ENCODE data around the gene MYO16. TPM values are rescaled to one million over a fixed set of nuclear protein-coding genes. Genes with fewer than 3 reads are reported as not detected.

MYO16 gene
- total RNA-seq, 1 experiment from 2014 or later: 0.49 TPM

DNA sequence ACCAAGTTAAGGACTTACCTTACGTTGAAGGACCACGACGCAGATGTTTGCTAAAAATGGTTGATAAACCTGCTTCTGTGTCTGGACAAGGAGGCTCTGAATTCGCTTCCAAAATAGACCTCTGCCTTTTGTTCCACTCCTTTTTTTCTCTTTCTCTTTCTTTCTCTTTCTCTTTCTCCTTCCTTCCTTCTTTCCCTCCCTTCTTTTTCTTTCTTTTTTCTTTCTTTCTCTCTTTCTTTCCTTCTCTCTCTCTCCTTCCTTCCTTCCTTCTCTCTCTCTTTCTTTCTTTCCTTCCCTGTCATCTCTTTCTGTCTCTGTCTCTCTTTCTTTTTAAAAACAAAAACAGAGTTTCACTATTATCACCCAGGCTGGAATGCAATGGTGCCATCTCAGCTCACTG lies 290.7 kb downstream of the MYO16 start:
- no peak overlapping the region for H3K4me3 ChIP-seq (ENCODE audit: low read depth, low read length, poor library complexity, severe bottlenecking)
- no peaks in the 10 kb centered on the region for H3K9me3 ChIP-seq (ENCODE audit: low read depth, low read length, poor library complexity, severe bottlenecking)
- no peak for DNase-seq (ENCODE audit: low spot score)
- intact Hi-C loops (cut with micrococcal nuclease; ENCODE audit: unreplicated experiment): no loop called here
- no TSS peak for BruUV-seq (replicated peaks)
- H3K36me3 ChIP-seq (ENCODE audit: insufficient read depth, low read length, poor library complexity, severe bottlenecking): no peaks in the 10 kb centered on the region
- CTCF ChIA-PET: no interaction called here
- peaks cover 26% of the 10 kb centered on the region for H3K4me1 ChIP-seq (ENCODE audit: insufficient read depth, low read length, poor library complexity, severe bottlenecking)
- no peaks in the 10 kb centered on the region for H3K27me3 ChIP-seq (replicated peaks; ENCODE audit: insufficient read depth, low read depth, low read length, poor library complexity)
- TF ChIP-seq EZH2 (IDR thresholded peaks at IDR 0.05; ENCODE audit: borderline replicate concordance, low read depth, low read length, poor library complexity, severe bottlenecking): no peak
- TF ChIP-seq, protein P1, sequence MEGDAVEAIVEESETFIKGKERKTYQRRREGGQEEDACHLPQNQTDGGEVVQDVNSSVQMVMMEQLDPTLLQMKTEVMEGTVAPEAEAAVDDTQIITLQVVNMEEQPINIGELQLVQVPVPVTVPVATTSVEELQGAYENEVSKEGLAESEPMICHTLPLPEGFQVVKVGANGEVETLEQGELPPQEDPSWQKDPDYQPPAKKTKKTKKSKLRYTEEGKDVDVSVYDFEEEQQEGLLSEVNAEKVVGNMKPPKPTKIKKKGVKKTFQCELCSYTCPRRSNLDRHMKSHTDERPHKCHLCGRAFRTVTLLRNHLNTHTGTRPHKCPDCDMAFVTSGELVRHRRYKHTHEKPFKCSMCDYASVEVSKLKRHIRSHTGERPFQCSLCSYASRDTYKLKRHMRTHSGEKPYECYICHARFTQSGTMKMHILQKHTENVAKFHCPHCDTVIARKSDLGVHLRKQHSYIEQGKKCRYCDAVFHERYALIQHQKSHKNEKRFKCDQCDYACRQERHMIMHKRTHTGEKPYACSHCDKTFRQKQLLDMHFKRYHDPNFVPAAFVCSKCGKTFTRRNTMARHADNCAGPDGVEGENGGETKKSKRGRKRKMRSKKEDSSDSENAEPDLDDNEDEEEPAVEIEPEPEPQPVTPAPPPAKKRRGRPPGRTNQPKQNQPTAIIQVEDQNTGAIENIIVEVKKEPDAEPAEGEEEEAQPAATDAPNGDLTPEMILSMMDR (conservative IDR thresholded peaks at IDR 0.05; ENCODE audit: low read depth, low read length): no peak
- POLR2A ChIA-PET (ENCODE audit: low non-redundant PET): no interaction called here
- H3K27ac ChIP-seq (ENCODE audit: low read depth, low read length, poor library complexity, severe bottlenecking): no peak overlapping the region

DNA sequence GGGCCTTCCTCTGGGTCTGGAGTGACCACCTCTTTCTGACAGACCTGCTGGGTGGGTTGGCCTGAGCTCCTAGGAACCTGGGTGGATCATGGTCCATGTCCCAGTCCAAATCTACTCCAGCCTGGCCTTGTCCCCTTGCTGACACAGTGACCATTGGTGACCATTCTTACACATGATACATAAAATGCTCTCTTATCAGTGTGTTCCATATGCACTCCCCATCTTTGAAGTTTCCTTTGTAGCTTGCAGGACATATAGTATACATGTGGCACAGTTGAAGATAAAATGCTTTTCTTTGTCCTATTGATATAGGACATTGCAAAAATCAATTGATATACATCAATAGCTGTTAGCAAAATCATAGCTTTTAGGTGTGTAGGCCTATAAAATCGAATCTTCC lies 291.8 kb downstream of the MYO16 start:
- Histone ChIP-seq H3K9me3 (ENCODE audit: low read depth, low read length, poor library complexity, severe bottlenecking) (no peaks in the 10 kb centered on the region), H3K36me3 (ENCODE audit: insufficient read depth, low read length, poor library complexity, severe bottlenecking) (no peaks in the 10 kb centered on the region), H3K4me3 (ENCODE audit: low read depth, low read length, poor library complexity, severe bottlenecking) (no peak overlapping the region), H3K27me3 (replicated peaks; ENCODE audit: insufficient read depth, low read depth, low read length, poor library complexity) (no peaks in the 10 kb centered on the region), H3K27ac (ENCODE audit: low read depth, low read length, poor library complexity, severe bottlenecking) (no peak overlapping the region), H3K4me1 (ENCODE audit: insufficient read depth, low read length, poor library complexity, severe bottlenecking) (peaks cover 15% of the 10 kb centered on the region)
- no peak for DNase-seq (ENCODE audit: low spot score)
- POLR2A ChIA-PET (ENCODE audit: low non-redundant PET): no interaction called here
- intact Hi-C loops (cut with micrococcal nuclease; ENCODE audit: unreplicated experiment): no loop called here
- CTCF ChIA-PET: no interaction called here
- no peak for TF ChIP-seq EZH2 (IDR thresholded peaks at IDR 0.05; ENCODE audit: borderline replicate concordance, low read depth, low read length, poor library complexity, severe bottlenecking)
- TF ChIP-seq, protein P1 (conservative IDR thresholded peaks at IDR 0.05; ENCODE audit: low read depth, low read length): no peak
- no TSS peak for BruUV-seq (replicated peaks)

DNA sequence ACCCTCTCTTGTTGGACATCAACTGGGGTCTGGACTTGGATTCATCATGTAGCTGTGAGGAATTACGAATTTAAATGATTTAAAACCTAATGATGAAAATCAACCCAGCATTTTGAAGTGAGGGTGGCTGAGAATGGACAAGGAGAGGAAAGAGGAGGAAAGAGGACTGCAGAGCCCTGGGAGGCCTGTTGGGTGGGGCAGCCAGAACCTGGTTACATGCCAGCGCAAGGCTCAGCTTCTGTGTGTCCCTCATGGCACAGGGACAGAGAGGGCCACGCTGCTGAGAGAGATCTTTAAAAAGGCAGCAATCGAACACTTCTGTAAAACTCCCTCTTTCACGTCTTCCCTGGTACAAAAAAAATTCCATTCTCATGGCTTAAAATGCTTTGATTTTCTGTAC lies 292.7 kb downstream of the MYO16 start:
- no peak overlapping the region for H3K4me3 ChIP-seq (ENCODE audit: low read depth, low read length, poor library complexity, severe bottlenecking)
- H3K4me1 ChIP-seq (ENCODE audit: insufficient read depth, low read length, poor library complexity, severe bottlenecking): peaks cover 10% of the 10 kb centered on the region
- intact Hi-C loops (cut with micrococcal nuclease; ENCODE audit: unreplicated experiment): no loop called here
- no TSS peak for BruUV-seq (replicated peaks)
- ChIA-PET POLR2A (ENCODE audit: low non-redundant PET) (no interaction called here), CTCF (no interaction called here)
- no peaks in the 10 kb centered on the region for H3K27me3 ChIP-seq (replicated peaks; ENCODE audit: insufficient read depth, low read depth, low read length, poor library complexity)
- TF ChIP-seq EZH2 (IDR thresholded peaks at IDR 0.05; ENCODE audit: borderline replicate concordance, low read depth, low read length, poor library complexity, severe bottlenecking): no peak
- TF ChIP-seq, protein P1 (conservative IDR thresholded peaks at IDR 0.05; ENCODE audit: low read depth, low read length): no peak
- no peak for DNase-seq (ENCODE audit: low spot score)
- H3K36me3 ChIP-seq (ENCODE audit: insufficient read depth, low read length, poor library complexity, severe bottlenecking): no peaks in the 10 kb centered on the region
- no peaks in the 10 kb centered on the region for H3K9me3 ChIP-seq (ENCODE audit: low read depth, low read length, poor library complexity, severe bottlenecking)
- no peak overlapping the region for H3K27ac ChIP-seq (ENCODE audit: low read depth, low read length, poor library complexity, severe bottlenecking)
